Body of pancreas (tissue), 4 donors: ENCODE measurements around the gene MRM2.

Experiments
- POLR2A ChIP-seq, 3 donors: fragments of 450-650 bp; IDR thresholded peaks; one replicate each; pipeline ENCODE4 v1.6.1; 2016; ENCODE audit warnings: antibody characterized with exemption in 3 of 3, mild to moderate bottlenecking in 2 of 3
- TF ChIP-seq, protein P1 (sequence below), 7 experiments: fragments of 450-650 bp in 4 of 7; fragments of 200-600 bp in 3 of 7; sonication (generic) in 3 of 7; IDR thresholded peaks; one replicate each; pipeline ENCODE4 v1.5.1; 2016 to 2019; ENCODE audit warnings: antibody characterized with exemption in 7 of 7

DNA sequence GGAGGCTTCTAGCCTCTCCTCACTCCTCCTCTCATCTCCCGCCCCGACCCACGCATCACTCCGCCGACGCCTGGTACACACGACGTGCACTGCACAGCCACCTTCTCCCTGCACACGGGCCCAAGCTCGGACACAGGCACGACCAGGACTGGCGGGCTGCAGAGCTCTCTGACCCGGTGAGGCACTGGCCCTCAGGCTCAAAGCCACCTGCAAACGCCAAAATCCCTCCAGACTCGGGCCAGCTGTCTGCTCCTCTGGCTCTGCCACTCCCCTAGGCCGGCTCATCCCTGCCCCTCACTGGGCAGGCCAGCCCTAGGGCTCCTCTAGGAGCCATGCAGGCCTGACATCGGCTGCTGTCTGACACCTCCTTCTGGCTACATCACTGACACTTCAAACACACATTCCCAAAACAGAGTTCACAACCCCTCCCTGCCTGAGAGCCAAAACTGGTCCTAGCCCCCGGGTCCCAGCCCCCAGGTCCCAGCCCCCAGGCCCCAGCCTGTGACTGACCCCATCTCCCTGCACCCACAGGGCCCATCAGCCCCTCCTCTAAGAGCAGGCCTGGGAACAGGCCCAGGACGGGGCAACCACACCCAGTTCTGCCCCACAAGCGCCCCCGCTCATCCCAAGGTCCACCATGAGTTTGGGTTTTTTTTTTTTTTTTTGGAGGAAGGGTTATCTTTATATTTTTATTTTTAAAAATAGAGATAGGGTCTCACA lies 44.4 kb downstream of the MRM2 start:
- TF ChIP-seq, protein P1, sequence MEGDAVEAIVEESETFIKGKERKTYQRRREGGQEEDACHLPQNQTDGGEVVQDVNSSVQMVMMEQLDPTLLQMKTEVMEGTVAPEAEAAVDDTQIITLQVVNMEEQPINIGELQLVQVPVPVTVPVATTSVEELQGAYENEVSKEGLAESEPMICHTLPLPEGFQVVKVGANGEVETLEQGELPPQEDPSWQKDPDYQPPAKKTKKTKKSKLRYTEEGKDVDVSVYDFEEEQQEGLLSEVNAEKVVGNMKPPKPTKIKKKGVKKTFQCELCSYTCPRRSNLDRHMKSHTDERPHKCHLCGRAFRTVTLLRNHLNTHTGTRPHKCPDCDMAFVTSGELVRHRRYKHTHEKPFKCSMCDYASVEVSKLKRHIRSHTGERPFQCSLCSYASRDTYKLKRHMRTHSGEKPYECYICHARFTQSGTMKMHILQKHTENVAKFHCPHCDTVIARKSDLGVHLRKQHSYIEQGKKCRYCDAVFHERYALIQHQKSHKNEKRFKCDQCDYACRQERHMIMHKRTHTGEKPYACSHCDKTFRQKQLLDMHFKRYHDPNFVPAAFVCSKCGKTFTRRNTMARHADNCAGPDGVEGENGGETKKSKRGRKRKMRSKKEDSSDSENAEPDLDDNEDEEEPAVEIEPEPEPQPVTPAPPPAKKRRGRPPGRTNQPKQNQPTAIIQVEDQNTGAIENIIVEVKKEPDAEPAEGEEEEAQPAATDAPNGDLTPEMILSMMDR (IDR thresholded peaks at IDR 0.05) = no peak
- TF ChIP-seq POLR2A (IDR thresholded peaks at IDR 0.05) = no peak
